ENCODE results near the gene HMCN2. TPM values are rescaled to one million over a fixed set of nuclear protein-coding genes. Genes with fewer than 3 reads are reported as not detected.

HMCN2 gene
- total RNA-seq, 2 donors from 2014 or later, result 1.3 to 7.3 TPM

GRCh38 chr9:130237076-130237475 is 28.5 kb upstream of the HMCN2 start:
- Histone ChIP-seq H3K4me1 (no peaks in the 10 kb centered on the region), H3K4me3 (no peak overlapping the region), H3K27me3 (no peaks in the 10 kb centered on the region), H3K36me3 (no peaks in the 10 kb centered on the region), H3K9me3 (no peaks in the 10 kb centered on the region), H3K27ac (no peak overlapping the region)
- no peak for DNase-seq (ENCODE audit: low spot score)
- TF ChIP-seq CTCF (IDR thresholded peaks at IDR 0.05), result no peak

GRCh38 chr9:130237763-130238524 is 27.6 kb upstream of the HMCN2 start:
- no peak overlapping the region for H3K4me3 ChIP-seq
- no peaks in the 10 kb centered on the region for H3K9me3 ChIP-seq
- DNase-seq (ENCODE audit: low spot score), result no peak
- H3K36me3 ChIP-seq, result no peaks in the 10 kb centered on the region
- H3K4me1 ChIP-seq, result peaks cover 0 to under 1% of the 10 kb centered on the region in 2 donors
- H3K27me3 ChIP-seq, result no peaks in the 10 kb centered on the region
- H3K27ac ChIP-seq, result no peak overlapping the region
- no peak for TF ChIP-seq CTCF (IDR thresholded peaks at IDR 0.05)

- H3K9me3 ChIP-seq, result no peaks in the 10 kb centered on the region
- H3K27me3 ChIP-seq, result no peaks in the 10 kb centered on the region
- TF ChIP-seq CTCF (IDR thresholded peaks at IDR 0.05), result no peak
- H3K36me3 ChIP-seq, result no peaks in the 10 kb centered on the region
- no peak overlapping the region for H3K27ac ChIP-seq
- no peak for DNase-seq (ENCODE audit: low spot score)
- peaks cover 0 to 7% of the 10 kb centered on the region in 2 donors for H3K4me1 ChIP-seq
- H3K4me3 ChIP-seq, result no peak overlapping the region
These were observed 26.2 kb upstream of the HMCN2 start for GRCh38 chr9:130239363-130239695.

GRCh38 chr9:130239741-130240241 is 25.8 kb upstream of the HMCN2 start:
- Histone ChIP-seq H3K9me3 (no peaks in the 10 kb centered on the region), H3K27me3 (no peaks in the 10 kb centered on the region), H3K36me3 (no peaks in the 10 kb centered on the region), H3K27ac (no peak overlapping the region), H3K4me3 (no peak overlapping the region), H3K4me1 (peaks cover 0 to 7% of the 10 kb centered on the region in 2 donors)
- DNase-seq (ENCODE audit: low spot score), result no peak
- no peak for TF ChIP-seq CTCF (IDR thresholded peaks at IDR 0.05)

- Histone ChIP-seq H3K4me1 (peaks cover 0 to 7% of the 10 kb centered on the region in 2 donors), H3K27me3 (no peaks in the 10 kb centered on the region), H3K36me3 (no peaks in the 10 kb centered on the region), H3K4me3 (no peak overlapping the region), H3K9me3 (no peaks in the 10 kb centered on the region), H3K27ac (no peak overlapping the region)
- TF ChIP-seq CTCF (IDR thresholded peaks at IDR 0.05), result no peak
- no peak for DNase-seq (ENCODE audit: low spot score)
These were observed 25.0 kb upstream of the HMCN2 start for GRCh38 chr9:130240410-130241197.

Measured in right atrium auricular region (tissue), 2 donors.